GM12801 (cell line): ENCODE measurements around the gene PLEKHF1.

Experiments used
- CTCF ChIP-seq: IDR thresholded peaks from one replicate; pipeline ENCODE4 v1.5.1; 2011; ENCODE audit warnings: control low read depth; ENCODE audit not compliant: insufficient read length; ENCODE audit errors: extremely low read depth

The PLEKHF1 gene

GRCh38 chr19:29667901-29668341, 2.7 kb downstream of the PLEKHF1 start:
- no peak for TF ChIP-seq CTCF

- TF ChIP-seq CTCF, result no peak
These were observed 3.7 kb downstream of the PLEKHF1 start for GRCh38 chr19:29668746-29669609.

- TF ChIP-seq CTCF, result no peak
These were observed 5.0 kb downstream of the PLEKHF1 start for GRCh38 chr19:29670255-29670654.

GRCh38 chr19:29671393-29672160, 6.3 kb downstream of the PLEKHF1 start:
- no peak for TF ChIP-seq CTCF

GRCh38 chr19:29672319-29672932, 7.2 kb downstream of the PLEKHF1 start:
- TF ChIP-seq CTCF, result no peak

DNA sequence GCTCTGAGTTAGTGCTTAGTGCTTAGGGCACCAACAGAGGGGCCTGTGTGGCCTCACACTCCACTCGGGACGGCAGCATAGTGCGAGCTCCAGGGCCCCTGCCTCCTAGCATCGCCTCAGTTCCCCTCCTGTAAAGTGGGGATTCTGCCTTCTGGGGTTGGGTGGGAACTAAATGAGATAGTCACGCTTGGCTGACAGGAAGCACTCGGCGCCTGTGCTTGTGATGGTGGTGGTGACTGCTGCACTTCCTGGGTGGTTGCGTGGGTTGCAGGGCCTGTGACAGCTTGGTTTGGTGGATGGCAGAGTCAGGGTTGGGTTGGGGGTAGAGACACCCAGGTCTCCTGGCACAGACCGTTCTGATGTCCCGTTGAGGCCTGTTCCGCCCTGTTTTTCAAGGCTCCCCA, 7.7 kb downstream of the PLEKHF1 start:
- TF ChIP-seq CTCF, result no peak
